GM21576 (cell line): ENCODE data around the gene HOXC12.

Experiments
- ATAC-seq: cut with Tn5 transposase; IDR thresholded peaks from one replicate; pipeline ENCODE4 v1.9.1; 2021; ENCODE audit warnings: mild to moderate bottlenecking, moderate library complexity; ENCODE audit not compliant: unreplicated experiment

HOXC12 gene

DNA sequence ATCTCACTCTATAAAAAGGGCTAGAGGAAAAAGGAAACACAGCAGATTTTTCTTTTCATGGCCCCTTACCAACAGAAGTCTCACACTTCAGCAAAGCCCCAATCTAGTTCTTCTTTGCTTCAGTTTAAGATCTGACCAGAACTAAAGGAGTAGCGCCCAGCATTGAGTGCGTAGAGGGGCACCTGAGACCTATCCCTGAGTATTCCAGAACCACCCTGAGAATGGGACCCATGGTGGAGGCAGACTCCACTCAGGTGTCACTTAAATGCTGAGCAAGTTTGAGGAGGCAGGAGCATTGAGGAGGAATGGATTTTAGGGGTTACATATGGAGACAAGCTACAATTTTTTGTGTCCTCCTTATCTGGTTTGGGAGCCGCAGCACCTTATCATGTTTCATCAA lies 16.4 kb downstream of the HOXC12 start:
- ATAC-seq, result no peak

DNA sequence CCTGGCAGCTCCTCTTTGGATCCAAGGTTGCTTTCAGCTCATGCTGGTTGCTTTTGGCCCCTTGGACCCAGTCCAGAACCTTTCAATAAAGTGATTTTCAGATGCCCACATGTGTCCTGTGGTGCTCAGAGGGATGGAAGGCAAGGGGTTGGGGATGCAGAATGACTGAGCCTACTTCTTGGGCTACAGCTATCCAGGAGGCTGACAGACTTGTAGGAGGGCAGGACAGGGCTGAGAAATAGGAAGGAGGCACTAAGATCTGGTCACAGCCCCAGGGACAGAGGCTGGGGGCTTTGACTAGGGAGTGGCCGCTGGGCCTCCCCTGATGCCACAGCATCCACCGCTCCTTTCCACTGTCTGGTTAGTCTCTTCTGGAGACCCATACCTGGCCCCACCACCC lies 17.0 kb downstream of the HOXC12 start:
- ATAC-seq, result no peak

DNA sequence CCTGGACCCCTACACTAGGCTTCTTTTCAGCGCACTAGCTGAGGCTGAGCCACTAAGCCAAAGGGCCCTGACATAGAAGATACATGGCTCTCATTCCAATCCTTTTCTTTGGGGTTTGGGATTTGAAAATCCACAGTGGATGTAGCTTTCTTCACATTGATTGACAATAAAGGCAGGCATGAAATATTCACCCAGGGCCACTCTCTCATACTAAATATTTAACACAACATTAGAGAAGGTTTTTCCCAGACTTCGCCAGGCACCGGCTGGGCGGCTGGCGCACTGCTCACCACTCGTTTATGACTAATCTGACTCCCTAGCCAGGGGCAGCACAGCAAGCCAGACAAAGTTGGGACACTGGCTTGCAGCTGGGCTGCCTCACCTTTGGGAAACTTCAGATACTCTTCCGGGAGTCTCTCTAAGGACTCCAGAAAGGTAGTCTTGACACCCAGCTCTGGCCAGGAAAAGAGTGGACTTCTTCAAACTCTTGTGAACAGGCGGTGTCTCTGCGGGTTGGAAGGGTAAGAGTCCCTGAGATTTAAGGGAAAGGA lies 17.5 kb downstream of the HOXC12 start:
- no peak for ATAC-seq

DNA sequence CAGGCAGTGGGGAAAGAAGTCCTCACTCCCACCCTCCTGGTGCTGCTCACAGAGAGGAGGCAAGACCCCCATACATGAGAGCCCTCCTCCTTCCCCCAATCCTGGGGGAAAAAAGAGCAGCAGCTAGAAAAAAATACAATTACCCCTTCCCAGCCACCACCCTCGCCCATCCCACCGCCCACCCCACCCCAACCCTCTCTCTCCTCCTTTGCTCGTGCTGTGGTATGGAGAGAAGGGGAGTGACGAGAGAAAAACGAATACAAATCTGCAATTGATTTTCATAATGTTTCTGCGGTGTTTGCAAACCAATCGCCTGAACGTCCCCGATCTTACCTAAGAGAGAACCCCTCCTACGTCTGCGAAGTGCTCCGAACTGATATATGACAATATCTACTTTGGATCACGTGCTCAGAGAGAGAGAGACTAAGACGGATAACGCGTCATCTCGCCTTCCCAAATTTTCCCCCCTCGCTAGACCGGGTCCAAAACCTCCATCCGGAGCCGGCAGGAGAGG lies 18.1 kb downstream of the HOXC12 start, which contains the start of gene HOXC11:
HOXC11 (plus strand) TSS at position 405 of the 514 bp plus-strand sequence. CDS start 116 bp downstream, outside the sequence.
- ATAC-seq, result no peak

DNA sequence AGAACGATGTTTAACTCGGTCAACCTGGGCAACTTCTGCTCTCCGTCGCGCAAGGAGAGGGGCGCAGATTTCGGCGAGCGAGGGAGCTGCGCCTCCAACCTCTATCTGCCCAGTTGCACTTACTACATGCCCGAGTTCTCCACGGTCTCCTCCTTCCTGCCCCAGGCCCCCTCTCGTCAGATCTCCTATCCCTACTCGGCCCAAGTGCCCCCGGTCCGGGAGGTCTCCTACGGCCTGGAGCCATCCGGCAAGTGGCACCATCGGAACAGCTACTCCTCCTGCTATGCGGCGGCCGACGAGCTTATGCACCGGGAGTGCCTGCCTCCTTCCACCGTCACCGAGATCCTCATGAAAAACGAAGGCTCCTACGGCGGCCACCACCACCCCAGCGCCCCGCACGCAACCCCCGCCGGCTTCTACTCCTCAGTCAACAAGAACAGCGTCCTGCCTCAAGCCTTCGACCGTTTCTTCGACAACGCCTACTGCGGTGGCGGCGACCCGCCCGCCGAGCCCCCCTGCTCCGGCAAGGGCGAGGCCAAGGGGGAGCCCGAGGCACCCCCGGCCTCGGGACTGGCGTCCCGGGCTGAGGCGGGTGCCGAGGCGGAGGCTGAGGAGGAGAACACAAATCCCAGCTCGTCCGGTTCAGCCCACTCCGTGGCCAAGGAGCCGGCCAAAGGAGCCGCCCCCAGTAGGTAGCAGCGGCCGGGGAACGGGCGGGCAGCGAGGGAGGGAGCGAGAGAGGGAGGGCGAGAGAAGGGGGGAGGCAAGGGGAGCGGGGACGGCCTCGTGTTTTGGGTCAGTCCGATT lies 18.7 kb downstream of the HOXC12 start:
- no peak for ATAC-seq

DNA sequence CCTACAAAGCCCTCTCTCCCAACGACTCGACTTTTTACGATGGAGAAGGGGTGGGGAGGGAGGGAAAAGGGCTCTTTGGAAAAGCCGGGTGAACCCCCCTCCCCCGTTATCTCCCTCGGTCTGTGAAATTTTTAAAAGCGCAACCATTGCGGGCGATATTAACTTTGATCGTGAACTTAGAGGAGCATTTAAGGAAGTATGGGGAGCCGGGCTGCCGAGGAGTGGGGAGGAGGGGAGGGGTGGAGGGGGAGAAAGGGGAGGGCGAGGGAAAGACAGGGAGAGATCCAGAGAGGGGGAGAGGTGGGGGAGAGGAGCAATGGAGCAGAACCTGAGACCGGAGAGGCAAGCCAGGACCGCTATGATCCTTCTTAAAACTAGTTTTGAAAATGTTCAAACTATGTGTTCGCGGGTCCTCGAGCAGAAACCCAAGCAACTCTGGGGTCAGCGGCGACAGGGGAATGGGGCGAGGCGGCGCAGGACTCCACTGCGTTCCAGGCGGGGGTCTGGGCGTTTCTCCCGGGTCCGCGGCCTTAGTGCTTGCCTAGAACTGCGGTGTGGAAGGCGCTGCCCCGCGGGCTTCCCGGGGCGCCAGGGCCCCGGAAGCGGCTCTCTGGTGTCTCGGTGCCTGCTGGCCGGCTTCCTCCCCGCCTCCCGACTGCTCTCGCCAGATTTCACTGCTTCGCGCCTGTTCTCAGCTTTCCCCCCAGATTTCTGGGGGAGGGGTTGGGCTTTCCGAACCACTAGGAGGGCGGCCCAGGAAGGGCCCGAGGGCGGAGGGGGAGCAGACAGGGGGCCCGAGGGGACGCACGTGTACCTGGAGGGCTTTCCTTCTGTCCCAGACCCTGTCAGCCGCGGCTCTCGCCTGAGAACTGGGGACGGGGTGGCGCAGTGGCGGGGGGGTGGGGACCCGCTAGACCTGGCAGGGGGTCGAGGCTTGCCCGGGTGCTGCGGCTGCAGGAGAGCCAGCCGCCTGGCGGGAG lies 19.7 kb downstream of the HOXC12 start, which contains the start of gene HOTAIR:
HOTAIR (minus strand) TSS at position 871 of the 980 bp plus-strand sequence.
- ATAC-seq, result no peak

DNA sequence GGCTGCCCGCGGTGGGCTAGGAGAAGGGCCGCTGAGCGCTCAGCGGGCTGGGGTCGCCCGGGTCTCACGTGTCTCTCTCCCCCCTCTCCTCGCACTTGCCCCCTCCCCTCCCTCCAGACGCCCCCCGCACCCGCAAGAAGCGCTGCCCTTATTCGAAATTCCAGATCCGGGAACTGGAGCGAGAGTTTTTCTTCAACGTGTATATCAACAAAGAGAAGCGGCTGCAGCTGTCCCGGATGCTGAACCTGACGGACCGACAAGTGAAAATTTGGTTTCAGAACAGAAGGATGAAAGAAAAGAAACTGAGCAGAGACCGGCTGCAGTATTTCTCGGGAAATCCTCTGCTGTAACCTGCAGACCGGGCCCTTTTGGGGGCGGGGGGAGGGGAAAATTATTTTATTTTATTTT lies 20.4 kb downstream of the HOXC12 start:
- no peak for ATAC-seq

DNA sequence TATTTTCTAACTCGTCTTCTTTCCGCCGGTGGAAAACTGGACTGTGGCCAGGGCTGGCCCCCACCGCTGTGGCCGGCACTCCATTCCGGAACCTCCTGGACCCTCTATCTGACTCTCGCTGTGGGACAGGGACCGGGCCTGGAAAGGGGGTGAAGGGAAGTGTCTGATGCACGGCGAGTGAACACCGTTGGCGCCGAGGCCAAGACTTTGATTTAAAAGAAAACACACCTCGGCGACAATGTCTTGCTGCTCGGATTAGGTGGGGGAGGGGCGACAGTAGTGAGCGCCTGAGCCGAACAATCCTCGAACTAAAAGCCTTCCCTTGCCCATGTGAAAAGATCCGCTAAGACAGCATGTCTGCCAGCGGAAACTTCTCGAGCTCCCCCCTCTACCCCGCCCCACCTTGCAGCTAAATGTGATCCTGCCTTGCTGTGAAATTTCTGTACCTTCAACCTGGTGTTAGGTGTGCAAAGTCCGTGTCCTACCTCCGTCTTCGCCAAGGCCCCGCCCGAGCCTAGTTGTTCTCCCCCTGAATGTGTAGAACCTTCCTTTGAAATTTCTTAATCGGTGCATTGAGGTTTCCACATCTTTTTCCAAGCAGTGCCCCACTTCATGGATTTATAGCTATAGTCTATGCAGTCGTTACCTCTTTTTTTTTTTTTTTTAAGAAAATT lies 20.9 kb downstream of the HOXC12 start:
- no peak for ATAC-seq

DNA sequence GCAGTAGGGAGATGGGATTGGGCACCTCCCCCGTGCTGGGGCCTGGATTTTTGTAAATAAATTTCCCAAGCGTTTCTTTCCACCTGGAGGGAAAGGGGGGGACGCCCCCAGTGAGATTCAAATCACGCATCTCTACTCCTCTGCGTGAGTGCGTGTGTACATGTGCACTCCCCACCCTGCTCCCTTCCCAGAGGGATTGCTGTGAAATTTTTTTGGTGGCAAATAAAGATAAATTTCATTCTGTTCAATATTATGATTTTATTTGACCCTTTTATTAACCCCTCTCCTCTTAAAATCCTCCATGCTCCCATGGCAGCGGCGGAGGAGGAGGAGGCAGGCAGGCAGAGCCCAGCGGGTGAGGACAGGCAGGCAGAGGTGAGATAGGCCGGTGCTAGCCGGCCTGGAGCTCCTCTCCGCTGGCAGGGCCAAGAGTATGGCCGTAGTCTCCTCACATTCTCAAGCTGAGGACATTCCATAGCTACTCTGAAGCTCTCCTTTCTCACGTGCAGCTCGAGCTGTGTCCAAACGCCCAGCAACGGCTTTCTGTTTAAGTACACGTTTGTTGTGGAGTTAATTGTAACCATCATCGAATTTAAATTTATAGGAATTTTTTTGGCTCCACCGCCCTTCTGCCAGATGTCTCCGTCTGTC lies 21.6 kb downstream of the HOXC12 start:
- no peak for ATAC-seq

DNA sequence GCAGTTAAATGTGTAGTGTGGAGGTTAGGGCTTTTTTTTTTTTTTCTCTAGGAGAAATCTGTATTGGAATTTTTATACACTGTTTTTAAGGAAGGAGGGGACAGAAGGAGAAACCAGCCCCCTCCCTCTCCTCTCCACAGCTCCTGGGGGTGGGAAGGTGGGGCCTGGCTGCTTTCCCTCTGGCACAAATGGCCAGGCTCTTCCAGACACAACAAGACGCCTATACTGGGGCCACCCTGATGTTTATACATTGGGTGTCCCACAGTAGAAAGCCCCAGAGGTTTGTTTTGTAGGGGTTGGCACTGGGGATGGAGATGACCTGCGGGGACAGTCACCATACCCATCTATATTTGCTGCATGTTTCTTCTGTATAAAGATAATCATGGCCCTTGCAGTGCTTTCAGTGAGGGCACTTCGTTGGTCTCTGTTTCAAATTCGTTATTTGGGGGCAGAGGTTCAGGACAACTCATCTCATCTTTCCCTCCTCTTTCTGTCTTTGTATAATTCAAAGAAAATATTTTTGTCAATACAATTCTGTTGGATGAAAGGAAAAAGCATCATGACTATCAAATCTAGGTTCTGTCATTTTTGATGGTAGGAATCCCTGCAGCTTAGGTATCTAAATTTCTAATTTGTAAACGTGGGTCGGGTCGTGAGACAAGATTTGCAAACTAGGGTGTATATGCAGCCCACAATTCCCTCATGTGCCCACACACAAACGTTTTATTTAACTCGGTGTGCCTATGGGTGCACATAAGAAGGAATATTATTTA lies 22.3 kb downstream of the HOXC12 start:
- no peak for ATAC-seq

DNA sequence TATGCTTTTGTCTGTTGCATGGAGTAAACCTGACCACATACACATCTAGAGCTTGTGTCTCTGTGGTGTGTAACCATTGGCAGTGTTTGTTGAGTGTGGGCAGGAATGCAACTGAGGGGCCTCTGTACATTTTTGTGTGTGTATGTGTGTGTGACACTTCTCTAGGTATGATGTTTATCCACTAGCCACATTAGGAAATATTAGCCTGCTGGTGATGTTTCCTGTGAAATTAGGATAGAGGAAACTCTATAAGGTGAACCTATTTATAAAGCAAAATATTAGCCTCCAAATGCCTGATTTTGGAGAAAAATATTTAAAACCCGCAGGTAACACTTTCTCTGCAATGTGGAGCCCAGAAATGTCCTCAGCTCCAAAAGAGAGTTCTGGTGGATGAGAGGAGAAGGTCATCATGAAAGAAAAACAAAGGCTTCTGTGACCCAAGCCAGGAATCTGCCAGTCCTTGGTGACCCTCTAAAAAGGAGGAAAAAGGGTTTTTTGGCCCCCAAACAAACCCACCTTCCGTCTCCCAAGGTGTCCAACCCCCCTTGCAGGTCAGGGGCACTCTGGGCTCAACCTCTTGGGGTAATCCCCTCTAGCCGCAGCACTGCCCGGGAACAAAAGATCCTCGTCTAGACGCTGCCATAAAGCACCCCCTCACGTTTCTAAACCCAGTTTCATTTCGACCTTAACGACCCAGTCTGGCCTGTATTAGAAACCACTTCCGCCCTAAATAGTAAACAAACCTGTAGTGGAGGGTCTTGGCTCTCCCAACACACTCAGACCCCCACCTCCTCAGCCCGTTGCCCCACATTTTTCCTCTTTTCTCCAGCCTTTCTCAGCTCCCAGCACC lies 23.1 kb downstream of the HOXC12 start:
- no peak for ATAC-seq

DNA sequence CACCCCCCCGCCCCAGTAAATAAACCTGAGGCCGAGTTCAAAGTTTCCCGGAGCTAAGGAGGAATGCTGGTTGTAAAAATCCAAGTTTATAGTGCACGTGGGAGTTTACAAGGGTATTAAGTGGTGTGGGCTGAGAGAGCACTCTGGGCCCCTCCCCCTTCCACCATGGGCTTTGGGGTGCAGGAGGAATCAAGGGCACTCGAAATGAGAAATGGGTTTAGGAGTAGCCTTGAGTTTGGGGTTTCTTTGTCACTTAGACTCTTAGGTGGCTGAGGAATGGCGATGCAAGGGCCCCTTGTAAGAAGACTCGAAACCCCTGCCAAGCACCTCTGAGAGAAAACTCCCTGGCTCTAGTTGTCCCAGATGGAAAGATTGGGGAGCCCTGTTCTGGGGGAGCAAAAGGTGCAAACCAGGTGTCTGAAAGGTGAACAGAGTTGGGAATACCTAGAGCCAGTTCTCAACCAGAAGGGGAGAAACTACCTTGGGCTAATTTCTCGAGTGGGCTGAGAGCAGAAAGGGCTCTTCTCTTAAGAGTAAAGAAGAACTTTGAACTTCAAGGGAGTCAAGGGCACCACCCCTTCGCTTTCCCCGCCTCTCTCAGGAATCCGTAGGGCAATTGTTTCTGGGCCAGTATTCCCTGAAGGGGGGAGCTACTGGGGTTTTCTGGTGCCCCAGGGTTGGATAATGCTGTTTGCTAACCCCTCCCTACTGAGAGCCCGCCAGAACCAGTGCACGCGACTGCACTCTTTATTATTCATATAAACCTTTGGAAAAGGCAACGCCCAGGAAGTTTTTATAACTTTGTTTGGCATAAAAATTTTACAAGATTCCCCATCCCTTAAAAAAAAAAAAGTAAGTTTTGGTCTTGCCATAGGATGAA lies 24.0 kb downstream of the HOXC12 start:
- ATAC-seq, result no peak

DNA sequence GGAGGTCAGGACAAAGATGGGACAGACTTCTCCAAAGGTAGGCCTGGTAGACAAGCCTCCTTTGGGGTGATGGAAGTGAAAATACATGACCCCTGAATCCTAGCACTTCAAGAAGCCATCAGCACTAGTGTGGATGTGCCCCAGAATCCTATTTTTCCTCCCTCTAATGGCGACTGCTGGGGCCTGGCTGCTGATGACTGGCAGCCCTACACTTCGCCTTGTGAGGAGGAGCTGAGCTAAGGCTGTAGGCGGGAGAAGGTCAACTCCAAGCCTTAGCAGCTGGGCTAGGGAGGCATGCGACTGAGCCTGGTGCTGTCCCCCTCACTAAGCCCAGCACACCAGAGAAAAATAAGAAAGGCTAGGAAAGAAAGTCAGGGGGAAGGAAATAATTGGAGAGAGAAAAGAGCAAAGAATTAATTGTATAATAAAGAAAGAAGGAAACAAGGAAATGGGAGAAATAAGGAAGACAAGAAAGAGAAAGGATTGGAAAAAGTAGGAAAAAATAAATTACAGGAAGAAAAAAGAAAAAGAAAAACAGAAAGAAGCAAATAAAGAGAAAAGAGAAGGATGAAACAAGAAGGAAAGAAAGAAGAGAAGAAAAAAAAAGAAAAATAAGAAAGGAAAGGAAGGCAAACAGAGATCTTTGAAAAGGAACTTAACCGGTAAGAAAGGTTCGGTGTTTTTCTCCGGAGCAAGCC lies 25.6 kb downstream of the HOXC12 start:
- ATAC-seq, result no peak

DNA sequence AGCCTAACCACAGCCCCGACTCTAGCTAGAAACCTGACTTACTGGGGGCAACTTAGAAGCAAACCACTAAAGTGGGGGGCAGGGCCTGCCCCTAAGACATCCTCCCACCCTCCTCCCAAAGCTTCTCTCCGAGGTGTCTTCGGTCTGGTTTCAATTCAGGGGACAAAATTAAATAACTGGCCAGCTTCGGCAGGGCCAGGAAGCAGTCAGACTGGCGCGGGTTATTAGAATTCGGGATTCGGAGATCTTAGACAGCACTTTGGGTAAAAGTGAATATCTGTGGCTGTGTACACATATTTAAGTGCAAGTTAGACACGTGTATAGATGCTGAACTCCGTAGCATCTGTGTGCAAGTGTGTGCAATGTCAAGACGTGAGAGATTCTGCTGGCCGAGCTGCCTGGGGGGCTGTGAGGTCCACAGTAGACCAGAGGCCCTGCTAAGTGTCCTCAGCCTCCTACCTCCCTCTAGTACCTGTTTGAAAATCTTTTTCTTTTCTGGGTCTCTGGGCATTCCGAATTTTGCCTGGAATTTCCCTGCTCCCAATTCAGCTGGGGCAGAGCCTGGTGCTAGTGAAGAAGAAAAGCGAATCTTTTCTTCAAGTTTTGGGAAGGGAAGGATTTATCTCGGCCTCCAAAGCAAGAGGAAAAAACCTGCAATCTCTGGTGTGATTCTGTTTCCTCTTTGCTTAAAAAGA lies 26.2 kb downstream of the HOXC12 start:
- no peak for ATAC-seq

DNA sequence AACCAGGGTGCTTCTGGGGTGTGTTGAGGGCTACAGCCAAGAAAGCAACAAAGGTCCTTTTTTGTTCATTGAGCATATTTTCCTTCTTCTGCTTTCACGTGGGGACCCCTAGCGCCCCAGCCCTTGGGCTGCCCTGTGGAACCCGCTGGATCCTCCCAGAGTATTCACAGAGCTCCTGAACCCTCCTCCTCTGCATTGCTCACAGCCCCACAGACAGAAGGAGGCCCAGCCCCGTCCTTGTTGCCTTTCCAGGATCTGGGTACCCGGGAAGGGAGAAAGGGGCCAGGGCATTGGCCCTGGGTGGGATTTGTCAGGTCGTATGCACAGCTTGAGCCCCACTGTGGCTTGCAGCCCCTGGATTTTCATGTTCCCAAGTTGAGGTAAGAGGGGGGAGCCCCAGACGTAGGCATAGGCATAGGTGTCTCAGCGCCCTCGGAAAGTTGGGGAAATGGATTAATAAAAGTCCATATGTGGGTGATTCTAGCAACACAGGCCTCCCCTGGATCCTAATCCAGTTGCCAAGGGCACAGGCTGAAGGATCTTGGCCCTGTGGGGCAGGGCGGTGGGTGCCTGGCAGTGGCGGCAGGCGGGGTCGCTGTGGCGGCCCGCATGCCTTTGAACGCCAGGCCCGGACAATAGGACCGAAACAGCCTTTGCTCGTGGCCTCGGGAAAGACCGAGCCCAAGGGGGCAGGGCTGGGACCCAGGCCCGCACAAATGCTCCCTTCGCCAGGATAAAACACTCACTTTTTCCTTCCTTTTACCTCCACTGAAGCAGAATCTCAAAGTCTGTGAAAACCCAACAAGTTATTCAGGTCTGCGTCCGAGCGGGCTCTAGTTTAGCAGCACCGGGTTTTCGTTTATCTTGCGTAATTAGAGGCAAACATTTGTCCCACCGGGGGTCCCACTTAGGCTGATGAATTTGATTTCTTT lies 27.2 kb downstream of the HOXC12 start:
- no peak for ATAC-seq
